Lung (tissue), 12 donors: ENCODE results near the gene NR2F1-AS1. TPM values are rescaled to one million over a fixed set of nuclear protein-coding genes. Genes with fewer than 3 reads are reported as not detected.

Experiments used
- ATAC-seq: fragments of 200-7000 bp; cut with Tn5 transposase; one replicate; pipeline ENCODE4 v1.9.1; 2020; ENCODE audit warnings: moderate number of reproducible peaks; ENCODE audit not compliant: insufficient read depth, low FRiP score
- DNase-seq, 3 donors: peaks; one replicate each; pipeline ENCODE4 v3.0.0-alpha.2; 2013 to 2017
- H3K27ac ChIP-seq, 2 donors: one replicate each; pipeline ENCODE4 v1.5.1; 2013; ENCODE audit warnings: mild to moderate bottlenecking in 2 of 2, moderate library complexity in 2 of 2, control low read depth in 1 of 2, inconsistent platforms in 1 of 2, low read depth in 1 of 2, low read length in 1 of 2
- H3K27me3 ChIP-seq, 3 donors: one replicate each; pipeline ENCODE4 v1.5.1; 2013; ENCODE audit warnings: low read length in 2 of 3; ENCODE audit not compliant: control insufficient read depth in 3 of 3, insufficient read depth in 3 of 3
- H3K36me3 ChIP-seq, 4 donors: one replicate each; pipeline ENCODE4 v1.5.1; 2013; ENCODE audit warnings: low read length in 4 of 4, mild to moderate bottlenecking in 1 of 4, moderate library complexity in 1 of 4; ENCODE audit not compliant: control insufficient read depth in 4 of 4, insufficient read depth in 4 of 4
- H3K4me1 ChIP-seq, 5 donors: one replicate each; pipeline ENCODE4 v1.5.1; 2013; ENCODE audit warnings: low read length in 5 of 5, mild to moderate bottlenecking in 2 of 5, moderate library complexity in 1 of 5; ENCODE audit not compliant: control insufficient read depth in 5 of 5, insufficient read depth in 5 of 5
- H3K4me3 ChIP-seq: one replicate; pipeline ENCODE4 v1.5.1; 2013; ENCODE audit warnings: mild to moderate bottlenecking, control low read depth, moderate library complexity
- H3K9ac ChIP-seq, 2 donors: one replicate each; pipeline ENCODE4 v1.5.1; 2013; ENCODE audit warnings: low read length in 2 of 2, control low read depth in 1 of 2; ENCODE audit not compliant: insufficient read depth in 1 of 2
- H3K9me3 ChIP-seq, 4 donors: one replicate each; pipeline ENCODE4 v1.5.1; 2013; ENCODE audit warnings: low read length in 3 of 4, mild to moderate bottlenecking in 1 of 4, moderate library complexity in 1 of 4; ENCODE audit not compliant: control insufficient read depth in 4 of 4, insufficient read depth in 3 of 4
- WGBS, 2 donors: extraction: QIAGEN DNeasy Blood & Tissue Kit; methylation state at CpG; one replicate each; pipeline ENCODE4 v1.1.7; 2013; 5-methylcytosine and 5-hydroxymethylcytosine counted together
- polyA plus RNA-seq, 2 donors: library from polyadenylated mRNA; stranded (reverse); fragments of 200-250 nt; gene quantifications; one replicate each; pipeline ENCODE4 v1.2.1, GENCODE V29; 2013
- total RNA-seq, 2 donors: library from RNA; depleted of rRNA in 1 of 2; stranded (reverse); fragments of >200 nt in 1 of 2; gene quantifications; one replicate each; pipeline ENCODE4 v1.2.1, GENCODE V29; 2014 to 2021
- TF ChIP-seq, protein P1 (sequence below): IDR thresholded peaks from 2 replicates; pipeline ENCODE4 v1.5.1; 2012; ENCODE audit warnings: mild to moderate bottlenecking; ENCODE audit errors: control extremely low read depth, extremely low read depth
- donor health status: control.
- donor health status: control.
- donor health status: Bipolar disorder and iron deficiency.
- donor health status: healthy.
- donor health status: DM: yes; HTN: yes; CAD: no.

NR2F1-AS1 gene
- total and polyA plus RNA-seq, 4 donors = 3.6 to 50.0 (median 10.9) TPM

DNA sequence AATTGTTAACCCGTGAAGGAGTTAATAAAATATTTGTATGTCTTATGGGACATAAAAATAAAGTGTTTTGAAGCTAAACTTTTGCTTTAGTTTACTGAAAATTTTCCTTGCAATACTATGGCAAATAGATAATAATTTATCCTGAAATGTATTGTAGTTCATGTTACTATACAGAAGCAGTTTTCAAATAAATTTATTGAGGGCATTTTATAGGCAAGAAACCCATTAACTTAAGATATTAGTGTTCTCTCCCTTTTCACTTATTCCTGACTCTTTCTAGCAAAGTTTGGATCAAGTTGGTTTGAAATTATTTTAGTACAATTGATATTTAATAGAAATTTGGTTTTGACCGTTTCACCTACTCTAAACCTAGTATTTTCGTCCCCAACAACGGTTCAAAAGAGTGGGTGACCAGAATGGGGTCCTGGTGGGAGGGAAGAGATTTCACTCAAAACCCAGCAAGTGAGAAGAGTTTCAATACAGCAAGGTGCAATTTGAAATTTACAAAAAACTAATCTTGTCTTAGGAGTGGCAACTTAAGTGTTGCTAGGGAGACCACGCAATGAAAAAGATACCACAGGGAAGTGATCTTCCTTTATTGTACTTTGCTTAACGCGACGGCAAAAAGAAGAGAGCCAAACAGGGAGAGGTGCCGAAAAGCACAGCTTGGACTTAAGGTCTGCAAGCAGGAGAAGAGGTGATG lies 30.4 kb upstream of the NR2F1-AS1 start:
- TF ChIP-seq, protein P1, sequence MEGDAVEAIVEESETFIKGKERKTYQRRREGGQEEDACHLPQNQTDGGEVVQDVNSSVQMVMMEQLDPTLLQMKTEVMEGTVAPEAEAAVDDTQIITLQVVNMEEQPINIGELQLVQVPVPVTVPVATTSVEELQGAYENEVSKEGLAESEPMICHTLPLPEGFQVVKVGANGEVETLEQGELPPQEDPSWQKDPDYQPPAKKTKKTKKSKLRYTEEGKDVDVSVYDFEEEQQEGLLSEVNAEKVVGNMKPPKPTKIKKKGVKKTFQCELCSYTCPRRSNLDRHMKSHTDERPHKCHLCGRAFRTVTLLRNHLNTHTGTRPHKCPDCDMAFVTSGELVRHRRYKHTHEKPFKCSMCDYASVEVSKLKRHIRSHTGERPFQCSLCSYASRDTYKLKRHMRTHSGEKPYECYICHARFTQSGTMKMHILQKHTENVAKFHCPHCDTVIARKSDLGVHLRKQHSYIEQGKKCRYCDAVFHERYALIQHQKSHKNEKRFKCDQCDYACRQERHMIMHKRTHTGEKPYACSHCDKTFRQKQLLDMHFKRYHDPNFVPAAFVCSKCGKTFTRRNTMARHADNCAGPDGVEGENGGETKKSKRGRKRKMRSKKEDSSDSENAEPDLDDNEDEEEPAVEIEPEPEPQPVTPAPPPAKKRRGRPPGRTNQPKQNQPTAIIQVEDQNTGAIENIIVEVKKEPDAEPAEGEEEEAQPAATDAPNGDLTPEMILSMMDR = no peak
- H3K4me3 ChIP-seq = no peak overlapping the region
- DNase-seq = peak in 2 of 3 donors; percentile 51 to 61
- H3K4me1 ChIP-seq = peaks cover 0 to 12% (median 4%) of the 10 kb centered on the region in 5 donors
- ATAC-seq = no peak
- H3K9me3 ChIP-seq = no peaks in the 10 kb centered on the region
- H3K9ac ChIP-seq = no peak overlapping the region
- 14 to 16% methylated on average over 9 of the region's 9 CpGs for WGBS, 2 donors
- no peaks in the 10 kb centered on the region for H3K36me3 ChIP-seq
- H3K27me3 ChIP-seq = peaks cover 0 to 87% (median 56%) of the 10 kb centered on the region in 3 donors
- H3K27ac ChIP-seq = no peak overlapping the region

DNA sequence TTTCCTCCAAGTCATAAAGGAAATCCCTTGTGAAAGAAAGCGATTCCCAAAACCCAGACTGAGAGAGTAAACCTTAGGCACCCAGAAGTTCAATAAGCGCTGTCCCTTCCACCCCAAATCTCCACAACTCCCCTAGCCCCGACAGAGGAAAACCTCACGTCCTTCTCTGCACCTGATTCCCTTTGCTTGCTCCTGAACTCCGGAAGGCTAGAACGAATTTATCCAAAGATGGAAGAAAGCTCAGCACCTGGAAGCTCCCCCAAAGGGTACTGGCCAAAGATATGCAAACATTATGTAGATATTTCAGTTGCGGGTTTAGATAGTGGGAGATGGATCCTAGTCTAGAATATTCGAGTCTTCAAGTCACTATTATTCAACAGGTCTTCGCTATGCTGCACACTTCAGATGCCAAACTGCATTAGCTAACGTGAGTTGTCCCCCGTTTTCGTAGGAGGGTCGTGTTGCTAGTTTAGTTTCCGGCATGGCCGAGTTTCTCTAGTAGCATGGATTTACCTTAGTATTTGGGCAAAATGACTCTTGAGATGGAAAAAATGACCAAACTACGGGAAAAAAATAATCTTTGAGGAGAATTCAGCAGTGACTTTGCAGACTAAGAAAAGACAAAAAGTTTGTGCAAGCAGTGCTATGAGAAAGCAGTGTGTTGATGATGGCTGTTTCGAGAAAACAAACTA lies 29.7 kb upstream of the NR2F1-AS1 start:
- DNase-seq = peak in 2 of 3 donors; percentile 13 to 61
- H3K4me1 ChIP-seq = peaks cover 0 to 12% (median 4%) of the 10 kb centered on the region in 5 donors
- no peak overlapping the region for H3K4me3 ChIP-seq
- H3K36me3 ChIP-seq = no peaks in the 10 kb centered on the region
- TF ChIP-seq, protein P1 = no peak
- H3K27me3 ChIP-seq = peaks cover 0 to 88% (median 56%) of the 10 kb centered on the region in 3 donors
- ATAC-seq = no peak
- no peak overlapping the region for H3K9ac ChIP-seq
- H3K9me3 ChIP-seq = no peaks in the 10 kb centered on the region
- H3K27ac ChIP-seq = no peak overlapping the region
- 22 to 29% methylated on average over 17 of the region's 17 CpGs for WGBS, 2 donors

DNA sequence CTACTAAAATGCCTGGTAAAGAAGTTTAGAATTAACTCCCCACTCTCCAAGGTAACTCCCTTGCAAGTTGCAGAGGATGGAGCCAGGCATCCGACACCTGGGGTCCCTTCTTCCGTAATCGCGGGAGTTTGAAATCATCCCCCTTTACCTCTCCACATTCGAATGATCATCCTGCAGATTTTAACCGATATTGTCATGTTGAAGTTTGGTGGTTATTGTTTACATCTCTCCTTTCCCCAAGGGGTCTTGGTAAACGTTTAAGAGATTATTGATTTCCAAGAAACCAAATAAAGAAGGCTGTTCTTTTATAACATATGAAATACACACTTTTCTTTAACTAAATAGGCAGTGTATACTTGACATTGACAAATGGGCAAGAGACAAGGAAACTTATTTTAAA lies 28.7 kb upstream of the NR2F1-AS1 start:
- H3K36me3 ChIP-seq = no peaks in the 10 kb centered on the region
- H3K4me1 ChIP-seq = peaks cover 0 to 12% (median 4%) of the 10 kb centered on the region in 5 donors
- 25 to 28% methylated on average over 7 of the region's 7 CpGs for WGBS, 2 donors
- H3K9me3 ChIP-seq = no peaks in the 10 kb centered on the region
- H3K4me3 ChIP-seq = no peak overlapping the region
- no peak overlapping the region for H3K27ac ChIP-seq
- ATAC-seq (no peak), DNase-seq (peak in 1 of 3 donors; percentile 29)
- TF ChIP-seq, protein P1 = no peak
- H3K9ac ChIP-seq = no peak overlapping the region
- peaks cover 0 to 93% (median 56%) of the 10 kb centered on the region in 3 donors for H3K27me3 ChIP-seq
